Coronary artery (tissue), 2 donors: ENCODE measurements around the gene VWA5B1.

Experiments
- DNase-seq: peaks from one replicate; pipeline ENCODE4 v3.0.0-alpha.2; 2017; ENCODE audit warnings: low spot score
- H3K27ac ChIP-seq, 2 donors: fragments of 200-600 bp; sonication (generic); one replicate each; pipeline ENCODE4 v1.5.1; 2016 to 2019
- H3K4me3 ChIP-seq: fragments of 200-600 bp; sonication (generic); 2 replicates; pipeline ENCODE4 v1.5.1; 2016; ENCODE audit warnings: mild to moderate bottlenecking, moderate library complexity
- TF ChIP-seq, protein P1 (sequence below): fragments of 200-600 bp; sonication (generic); IDR thresholded peaks from one replicate; pipeline ENCODE4 v1.5.1; 2019; ENCODE audit warnings: antibody characterized with exemption

The VWA5B1 gene

DNA sequence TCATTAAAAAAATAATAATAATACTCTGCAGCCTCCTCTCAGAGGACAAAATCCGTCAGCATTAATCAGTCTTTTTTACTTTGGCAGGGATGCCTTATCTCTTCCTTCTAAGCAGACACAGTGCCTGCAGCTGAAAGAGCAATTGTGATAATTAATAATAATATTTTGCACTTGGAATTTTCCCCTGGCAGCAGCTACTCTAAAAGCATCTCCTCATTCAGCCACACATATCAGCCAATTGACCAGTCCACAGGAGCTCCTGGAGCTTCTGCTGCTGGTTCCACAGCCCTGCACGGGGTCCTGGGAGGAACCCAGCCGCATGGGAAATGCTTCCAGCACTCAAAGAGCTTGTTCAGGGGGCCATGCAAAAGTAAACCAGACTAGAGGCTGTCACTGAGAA is 31.0 kb upstream of the VWA5B1 start:
- TF ChIP-seq, protein P1, sequence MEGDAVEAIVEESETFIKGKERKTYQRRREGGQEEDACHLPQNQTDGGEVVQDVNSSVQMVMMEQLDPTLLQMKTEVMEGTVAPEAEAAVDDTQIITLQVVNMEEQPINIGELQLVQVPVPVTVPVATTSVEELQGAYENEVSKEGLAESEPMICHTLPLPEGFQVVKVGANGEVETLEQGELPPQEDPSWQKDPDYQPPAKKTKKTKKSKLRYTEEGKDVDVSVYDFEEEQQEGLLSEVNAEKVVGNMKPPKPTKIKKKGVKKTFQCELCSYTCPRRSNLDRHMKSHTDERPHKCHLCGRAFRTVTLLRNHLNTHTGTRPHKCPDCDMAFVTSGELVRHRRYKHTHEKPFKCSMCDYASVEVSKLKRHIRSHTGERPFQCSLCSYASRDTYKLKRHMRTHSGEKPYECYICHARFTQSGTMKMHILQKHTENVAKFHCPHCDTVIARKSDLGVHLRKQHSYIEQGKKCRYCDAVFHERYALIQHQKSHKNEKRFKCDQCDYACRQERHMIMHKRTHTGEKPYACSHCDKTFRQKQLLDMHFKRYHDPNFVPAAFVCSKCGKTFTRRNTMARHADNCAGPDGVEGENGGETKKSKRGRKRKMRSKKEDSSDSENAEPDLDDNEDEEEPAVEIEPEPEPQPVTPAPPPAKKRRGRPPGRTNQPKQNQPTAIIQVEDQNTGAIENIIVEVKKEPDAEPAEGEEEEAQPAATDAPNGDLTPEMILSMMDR, result no peak
- DNase-seq, result no peak
- no peak overlapping the region for H3K4me3 ChIP-seq
- H3K27ac ChIP-seq, result no peak overlapping the region

DNA sequence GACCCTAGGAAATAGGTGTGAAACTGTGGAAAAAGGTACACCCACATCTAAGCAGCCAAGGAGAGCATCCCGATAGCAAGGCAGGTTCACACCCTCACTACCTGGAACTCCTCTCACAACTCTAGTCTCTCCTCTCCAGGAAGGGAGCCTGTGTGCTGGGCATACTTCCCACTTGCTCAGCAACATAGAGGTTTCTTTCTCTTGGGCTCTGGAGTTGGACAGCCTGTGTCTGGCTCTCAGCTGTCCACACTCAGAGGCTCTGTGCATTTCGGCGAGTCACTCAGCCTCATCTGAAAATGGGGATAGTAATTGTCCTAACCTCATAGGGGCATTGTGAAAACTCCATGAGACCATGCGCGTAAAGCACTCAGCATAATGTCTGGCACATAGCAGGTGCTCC is 29.6 kb upstream of the VWA5B1 start:
- TF ChIP-seq, protein P1, result no peak
- DNase-seq, result no peak
- no peak overlapping the region for H3K4me3 ChIP-seq
- H3K27ac ChIP-seq, result no peak overlapping the region

DNA sequence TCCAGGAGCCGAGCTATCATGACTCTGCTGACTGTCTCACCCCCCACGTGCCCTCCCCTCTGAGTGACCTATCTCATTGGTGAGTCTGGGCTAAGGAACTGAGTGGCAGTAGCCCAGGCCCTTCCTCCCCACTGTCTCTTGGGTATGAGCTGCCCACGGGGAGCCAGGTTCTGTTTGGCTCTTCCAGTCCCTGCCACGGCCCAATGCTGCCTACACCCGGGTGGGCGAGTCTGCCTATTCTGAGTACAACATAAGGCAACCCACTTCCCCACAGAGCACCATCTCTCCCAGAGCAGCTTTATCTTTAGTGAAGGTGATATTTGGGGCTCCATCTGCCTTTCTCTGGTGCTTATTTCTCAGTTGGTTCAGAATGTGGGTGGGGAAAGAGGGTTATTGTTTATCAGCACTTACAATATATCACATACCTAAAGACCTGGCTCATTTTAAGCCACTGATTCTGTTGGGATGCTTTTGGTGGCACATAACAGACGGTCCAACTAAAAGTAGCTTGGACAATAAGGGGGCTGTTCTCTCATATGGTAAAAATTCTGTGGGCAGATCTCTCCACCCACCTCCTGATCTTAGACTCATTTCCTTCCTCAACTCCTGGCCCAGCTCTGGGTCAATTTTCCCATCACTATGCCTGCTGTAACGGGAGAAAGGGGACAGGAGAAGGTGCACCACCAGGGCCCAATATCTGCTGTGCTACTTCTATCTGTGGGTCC is 27.7 kb upstream of the VWA5B1 start:
- Histone ChIP-seq H3K27ac (no peak overlapping the region), H3K4me3 (no peak overlapping the region)
- DNase-seq, result no peak
- TF ChIP-seq, protein P1, result no peak

DNA sequence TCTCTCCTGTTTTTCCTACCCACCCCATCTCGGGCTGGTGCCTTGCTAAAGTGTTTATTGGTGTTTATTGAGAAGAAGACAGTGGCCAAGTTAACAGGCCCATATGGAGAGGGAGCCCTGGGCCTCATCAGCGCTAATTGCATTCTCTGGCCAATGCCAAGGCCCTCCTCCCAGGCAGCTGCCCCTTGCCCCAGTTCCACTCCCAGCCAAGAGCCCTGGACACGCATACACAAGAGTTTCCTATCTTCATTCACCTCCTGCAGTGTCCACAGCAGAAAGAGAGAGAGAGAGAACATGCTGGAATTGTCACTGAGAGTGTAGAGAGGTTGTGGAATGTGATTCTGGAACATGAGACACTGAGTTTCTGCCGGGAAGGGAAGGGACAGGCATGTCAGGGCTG is 25.4 kb upstream of the VWA5B1 start:
- Histone ChIP-seq H3K4me3 (no peak overlapping the region), H3K27ac (no peak overlapping the region)
- TF ChIP-seq, protein P1, result no peak
- no peak for DNase-seq

DNA sequence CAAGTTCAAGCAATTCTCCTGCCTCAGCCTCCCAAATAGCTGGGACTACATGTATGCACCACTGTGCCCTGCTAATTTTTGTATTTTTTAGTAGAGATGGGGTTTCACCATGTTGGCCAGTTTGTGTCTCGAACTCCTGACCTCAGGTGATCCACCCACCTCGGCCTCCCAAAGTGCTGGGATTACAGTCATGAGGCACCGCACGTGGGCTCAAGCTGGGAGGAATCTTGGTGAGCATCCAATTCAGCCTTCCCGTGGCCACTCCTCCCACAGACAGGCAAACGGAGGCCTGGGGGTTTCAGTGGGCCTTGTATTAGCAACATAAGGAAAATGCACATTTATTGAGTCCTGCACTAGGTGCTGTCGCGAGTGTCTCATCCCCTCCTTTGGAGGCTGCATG is 24.5 kb upstream of the VWA5B1 start:
- no peak overlapping the region for H3K27ac ChIP-seq
- TF ChIP-seq, protein P1, result no peak

DNA sequence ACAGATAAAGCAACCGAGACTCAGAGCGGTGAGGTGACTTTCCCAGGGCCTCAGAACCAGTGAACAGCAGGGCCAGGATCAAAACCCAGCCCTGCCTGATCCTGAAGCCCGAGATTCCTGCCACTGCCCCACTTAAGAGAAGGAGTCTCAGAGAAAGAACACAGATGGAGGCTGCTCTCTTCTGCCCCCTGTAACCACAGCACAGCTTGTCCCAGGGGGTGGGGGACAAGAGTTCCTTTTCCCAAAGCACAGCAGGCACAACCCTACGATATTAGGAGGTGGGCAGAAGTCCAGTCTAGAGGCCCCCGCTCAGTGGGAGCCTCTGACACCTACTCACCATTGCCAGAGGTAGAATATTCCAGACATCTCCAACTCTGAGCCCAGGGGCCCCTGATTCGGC is 24.0 kb upstream of the VWA5B1 start:
- no peak overlapping the region for H3K4me3 ChIP-seq
- DNase-seq, result no peak
- H3K27ac ChIP-seq, result no peak overlapping the region
- TF ChIP-seq, protein P1, result no peak

More for the DNA sequence above, 24.5 kb upstream of the VWA5B1 start:
- DNase-seq, result no peak
- H3K4me3 ChIP-seq, result no peak overlapping the region
